ENCODE data around the gene SEPTIN11.

DNA sequence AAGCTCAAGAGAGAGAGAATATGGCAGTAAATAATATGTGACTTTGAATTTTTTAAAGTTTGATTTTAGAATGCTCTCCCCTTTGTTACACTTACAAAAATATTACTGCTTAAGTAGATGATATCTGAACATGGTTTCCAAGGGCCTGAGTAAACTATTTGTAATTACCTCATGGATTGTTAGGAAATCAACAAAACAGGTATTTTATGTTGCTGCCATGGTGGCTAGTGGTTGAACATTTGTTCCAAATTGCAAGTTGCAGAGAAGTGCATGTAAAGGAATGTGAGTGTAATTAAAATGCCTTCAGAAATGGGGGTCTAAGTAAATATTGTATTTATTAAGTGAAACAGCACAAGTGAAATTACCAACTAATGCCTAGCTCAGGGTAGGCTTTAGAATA lies 27.6 kb downstream of the SEPTIN11 start:
- TF ChIP-seq ZNF292 (tag by site-specific recombination; IDR thresholded peaks at IDR 0.05; ENCODE audit: borderline replicate concordance, low read depth): no peak
- no peak for TF ChIP-seq YY1 (tag by site-specific recombination; IDR thresholded peaks at IDR 0.05)
- no peak for TF ChIP-seq KLF16 (tag by site-specific recombination; IDR thresholded peaks at IDR 0.05)
- TF ChIP-seq GLIS1 (tag by site-specific recombination; IDR thresholded peaks at IDR 0.05): no peak
- TF ChIP-seq KLF1 (tag by site-specific recombination; IDR thresholded peaks at IDR 0.05): no peak
- TF ChIP-seq, protein P1, sequence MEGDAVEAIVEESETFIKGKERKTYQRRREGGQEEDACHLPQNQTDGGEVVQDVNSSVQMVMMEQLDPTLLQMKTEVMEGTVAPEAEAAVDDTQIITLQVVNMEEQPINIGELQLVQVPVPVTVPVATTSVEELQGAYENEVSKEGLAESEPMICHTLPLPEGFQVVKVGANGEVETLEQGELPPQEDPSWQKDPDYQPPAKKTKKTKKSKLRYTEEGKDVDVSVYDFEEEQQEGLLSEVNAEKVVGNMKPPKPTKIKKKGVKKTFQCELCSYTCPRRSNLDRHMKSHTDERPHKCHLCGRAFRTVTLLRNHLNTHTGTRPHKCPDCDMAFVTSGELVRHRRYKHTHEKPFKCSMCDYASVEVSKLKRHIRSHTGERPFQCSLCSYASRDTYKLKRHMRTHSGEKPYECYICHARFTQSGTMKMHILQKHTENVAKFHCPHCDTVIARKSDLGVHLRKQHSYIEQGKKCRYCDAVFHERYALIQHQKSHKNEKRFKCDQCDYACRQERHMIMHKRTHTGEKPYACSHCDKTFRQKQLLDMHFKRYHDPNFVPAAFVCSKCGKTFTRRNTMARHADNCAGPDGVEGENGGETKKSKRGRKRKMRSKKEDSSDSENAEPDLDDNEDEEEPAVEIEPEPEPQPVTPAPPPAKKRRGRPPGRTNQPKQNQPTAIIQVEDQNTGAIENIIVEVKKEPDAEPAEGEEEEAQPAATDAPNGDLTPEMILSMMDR (tag by site-specific recombination; IDR thresholded peaks at IDR 0.05): no peak
- no peak for TF ChIP-seq ZNF670 (tag by site-specific recombination; IDR thresholded peaks at IDR 0.05; ENCODE audit: low read depth)
- no peak for TF ChIP-seq ZNF280D (tag by site-specific recombination; IDR thresholded peaks at IDR 0.05)
- no peak for TF ChIP-seq GLIS2 (tag by site-specific recombination; IDR thresholded peaks at IDR 0.05)
- TF ChIP-seq ZBTB8A (tag by site-specific recombination; IDR thresholded peaks at IDR 0.05): no peak
- TF ChIP-seq OSR2 (tag by site-specific recombination; IDR thresholded peaks at IDR 0.05): no peak
- TF ChIP-seq, protein P2, sequence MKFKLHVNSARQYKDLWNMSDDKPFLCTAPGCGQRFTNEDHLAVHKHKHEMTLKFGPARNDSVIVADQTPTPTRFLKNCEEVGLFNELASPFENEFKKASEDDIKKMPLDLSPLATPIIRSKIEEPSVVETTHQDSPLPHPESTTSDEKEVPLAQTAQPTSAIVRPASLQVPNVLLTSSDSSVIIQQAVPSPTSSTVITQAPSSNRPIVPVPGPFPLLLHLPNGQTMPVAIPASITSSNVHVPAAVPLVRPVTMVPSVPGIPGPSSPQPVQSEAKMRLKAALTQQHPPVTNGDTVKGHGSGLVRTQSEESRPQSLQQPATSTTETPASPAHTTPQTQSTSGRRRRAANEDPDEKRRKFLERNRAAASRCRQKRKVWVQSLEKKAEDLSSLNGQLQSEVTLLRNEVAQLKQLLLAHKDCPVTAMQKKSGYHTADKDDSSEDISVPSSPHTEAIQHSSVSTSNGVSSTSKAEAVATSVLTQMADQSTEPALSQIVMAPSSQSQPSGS (tag by site-specific recombination; IDR thresholded peaks at IDR 0.05; ENCODE audit: low read depth): no peak
